Measurements from ENCODE around the gene ERAS.

GRCh38 chrX:48789366-48790220 is 36.7 kb upstream of the ERAS start:
- TF ChIP-seq MAX (IDR thresholded peaks at IDR 0.05; ENCODE audit: low read depth, low read length) (no peak), CTCF (IDR thresholded peaks at IDR 0.05; ENCODE audit: low read depth, low read length) (no peak), POLR2A (IDR thresholded peaks at IDR 0.05; ENCODE audit: extremely low read depth, insufficient read length) (no peak), MYC (IDR thresholded peaks at IDR 0.05; ENCODE audit: low read depth, low read length) (no peak)
